ENCODE results near the gene TMEM167B.
"Not testable (repeated sequence)": the region's sequence is repeated elsewhere in the genome, so short reads cannot be mapped to it uniquely, and the experiment has no call there.

TMEM167B gene

DNA sequence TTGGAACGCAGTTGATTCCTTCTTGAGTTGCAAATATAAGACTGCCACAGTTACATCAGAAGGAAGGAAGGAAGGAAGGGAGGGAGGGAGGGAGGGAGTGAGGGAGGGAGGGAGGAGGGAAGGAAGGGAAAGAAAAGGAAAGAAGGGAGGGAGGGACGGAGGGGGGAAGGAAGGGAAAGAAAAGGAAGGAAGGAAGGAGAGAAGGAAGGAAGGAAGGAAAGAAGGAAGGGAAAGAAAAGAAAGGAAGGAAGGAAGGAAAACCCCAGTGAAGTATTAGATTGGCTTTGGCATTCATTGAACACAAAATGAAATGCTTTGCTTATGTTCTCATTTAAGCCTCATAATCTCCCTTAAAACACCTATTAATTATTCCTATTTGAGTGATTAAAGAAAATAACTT is 42.2 kb upstream of the TMEM167B start:
- Histone ChIP-seq H3K36me3 (ENCODE audit: insufficient read depth, insufficient read length, low read length) (no peaks in the 10 kb centered on the region), H3K4me3 (ENCODE audit: insufficient read length, low read depth) (no peak overlapping the region), H3K9me3 (ENCODE audit: insufficient read depth, low read length) (peaks cover 11% of the 10 kb centered on the region), H3K9ac (ENCODE audit: insufficient read length, low read depth) (no peak overlapping the region), H3K4me1 (ENCODE audit: insufficient read depth, insufficient read length) (no peaks in the 10 kb centered on the region), H3K27me3 (ENCODE audit: insufficient read depth, insufficient read length) (no peaks in the 10 kb centered on the region)
- no peak for DNase-seq (ENCODE audit: low read depth, low spot score)
- TF ChIP-seq SUZ12 (IDR thresholded peaks at IDR 0.05; ENCODE audit: extremely low read depth, insufficient read depth, insufficient read length) (no peak), YY1 (IDR thresholded peaks at IDR 0.05; ENCODE audit: insufficient read depth, insufficient read length) (no peak), ZNF274 (IDR thresholded peaks at IDR 0.05; ENCODE audit: low read depth, low read length) (no peak)

DNA sequence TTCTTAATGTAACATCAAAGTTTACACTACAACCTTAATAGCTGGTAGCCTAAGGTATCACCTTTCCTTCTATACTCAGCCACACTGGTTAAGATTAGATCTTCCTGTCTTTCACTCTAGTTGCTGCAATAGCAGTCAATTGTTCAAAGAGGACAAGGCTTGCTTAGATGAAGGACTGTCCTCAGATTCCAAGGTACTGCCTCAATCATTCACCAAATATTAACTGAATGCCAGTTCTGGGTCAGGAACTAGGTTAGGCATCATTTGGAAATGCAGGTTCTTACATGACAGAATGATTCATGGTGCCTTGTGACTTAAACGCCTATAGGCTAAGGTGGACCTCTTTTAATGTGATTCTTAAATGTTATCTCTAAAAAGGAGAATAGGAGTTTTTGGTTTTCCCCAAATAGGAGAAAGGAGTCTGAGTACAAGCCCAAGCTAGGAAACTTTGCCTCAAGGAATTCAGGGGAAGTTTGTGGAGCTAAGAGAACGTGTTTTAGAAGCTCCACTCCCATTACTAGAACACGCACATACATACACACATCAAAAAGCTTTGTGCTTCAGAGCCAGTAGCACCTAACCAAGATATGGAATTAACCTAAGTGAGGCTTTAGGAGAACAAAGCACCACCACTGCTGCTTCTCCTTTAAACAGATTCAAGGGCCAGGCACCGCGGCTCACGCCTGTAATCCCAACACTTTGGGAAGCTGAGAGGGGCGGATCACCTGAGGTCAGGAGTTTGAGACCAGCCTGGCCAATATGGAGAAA is 40.2 kb upstream of the TMEM167B start:
- TF ChIP-seq SUZ12 (IDR thresholded peaks at IDR 0.05; ENCODE audit: extremely low read depth, insufficient read depth, insufficient read length) (no peak), YY1 (IDR thresholded peaks at IDR 0.05; ENCODE audit: insufficient read depth, insufficient read length) (no peak)
- Histone ChIP-seq H3K9me3 (ENCODE audit: insufficient read depth, low read length) (peaks cover 11% of the 10 kb centered on the region), H3K4me1 (ENCODE audit: insufficient read depth, insufficient read length) (no peaks in the 10 kb centered on the region), H3K36me3 (ENCODE audit: insufficient read depth, insufficient read length, low read length) (no peaks in the 10 kb centered on the region), H3K4me3 (ENCODE audit: insufficient read length, low read depth) (no peak overlapping the region), H3K9ac (ENCODE audit: insufficient read length, low read depth) (no peak overlapping the region), H3K27me3 (ENCODE audit: insufficient read depth, insufficient read length) (no peaks in the 10 kb centered on the region)
- DNase-seq (ENCODE audit: low read depth, low spot score) = no peak

DNA sequence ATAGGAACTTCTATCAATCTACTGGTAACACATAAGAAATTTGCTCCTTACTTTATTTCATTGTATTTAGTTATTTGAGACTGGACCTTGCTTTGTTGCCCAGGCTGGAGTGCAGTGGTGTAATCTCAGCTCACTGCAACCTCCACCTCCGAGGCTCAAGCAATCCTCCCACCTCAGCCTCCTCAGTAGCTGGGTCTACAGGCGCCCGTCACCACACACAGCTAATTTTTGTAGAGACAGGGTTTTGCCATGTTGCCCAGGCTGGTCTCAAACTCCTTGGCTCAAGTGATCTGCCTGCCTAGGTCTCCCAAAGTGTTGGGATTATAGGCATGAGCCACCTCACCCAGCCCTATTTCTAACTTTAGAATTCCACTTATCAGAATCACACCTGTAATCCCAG is 38.4 kb upstream of the TMEM167B start:
- not testable (repeated sequence) for H3K9ac ChIP-seq (ENCODE audit: insufficient read length, low read depth); H3K4me1 ChIP-seq (ENCODE audit: insufficient read depth, insufficient read length); H3K27me3 ChIP-seq (ENCODE audit: insufficient read depth, insufficient read length); H3K36me3 ChIP-seq (ENCODE audit: insufficient read depth, insufficient read length, low read length); H3K4me3 ChIP-seq (ENCODE audit: insufficient read length, low read depth); DNase-seq (ENCODE audit: low read depth, low spot score)
- peaks cover 11% of the 10 kb centered on the region for H3K9me3 ChIP-seq (ENCODE audit: insufficient read depth, low read length)

DNA sequence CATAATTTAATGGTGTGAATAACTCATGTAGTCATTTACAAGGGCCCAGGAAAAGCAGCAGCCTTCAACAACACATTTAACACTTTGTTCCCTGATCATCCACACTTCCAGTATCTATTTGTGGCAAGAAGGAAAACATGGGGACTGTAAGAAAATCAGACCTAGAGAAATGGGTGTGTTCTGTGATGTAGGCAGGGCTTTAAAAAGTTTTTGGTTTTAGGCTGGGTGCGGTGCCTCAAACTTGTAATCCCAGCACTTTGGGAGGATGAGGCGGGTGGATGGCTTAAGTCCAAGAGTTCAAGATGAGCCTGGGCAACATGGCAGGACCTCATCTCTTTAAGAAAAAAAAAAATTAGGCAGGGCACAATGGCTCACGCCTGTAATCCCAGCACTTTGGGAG is 34.5 kb upstream of the TMEM167B start:
- TF ChIP-seq SUZ12 (IDR thresholded peaks at IDR 0.05; ENCODE audit: extremely low read depth, insufficient read depth, insufficient read length) = no peak
- TF ChIP-seq ZNF274 (IDR thresholded peaks at IDR 0.05; ENCODE audit: low read depth, low read length) = no peak
- TF ChIP-seq YY1 (IDR thresholded peaks at IDR 0.05; ENCODE audit: insufficient read depth, insufficient read length) = no peak
- Histone ChIP-seq H3K27me3 (ENCODE audit: insufficient read depth, insufficient read length) (no peaks in the 10 kb centered on the region), H3K4me3 (ENCODE audit: insufficient read length, low read depth) (no peak overlapping the region)

DNA sequence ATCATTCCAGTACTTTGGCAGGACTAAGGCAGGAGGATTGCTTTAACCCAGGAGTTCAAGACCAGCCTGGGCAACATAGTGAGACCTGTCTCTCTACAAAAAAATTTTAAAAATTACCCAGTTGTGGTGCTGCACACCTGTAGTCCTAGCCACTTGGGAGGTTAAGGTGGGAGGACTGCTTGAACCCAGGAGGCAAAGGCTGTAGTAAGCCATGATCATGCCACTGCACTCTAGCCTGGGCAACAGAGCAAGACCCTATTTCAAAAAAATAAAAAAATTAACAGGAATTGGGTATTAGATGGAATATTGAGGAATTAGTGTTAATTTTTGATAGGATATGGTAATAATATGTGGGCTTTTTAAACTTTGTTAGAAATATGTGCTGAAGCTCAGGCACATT is 31.5 kb upstream of the TMEM167B start:
- no peak for TF ChIP-seq ZNF274 (IDR thresholded peaks at IDR 0.05; ENCODE audit: low read depth, low read length)
- no peak for TF ChIP-seq YY1 (IDR thresholded peaks at IDR 0.05; ENCODE audit: insufficient read depth, insufficient read length)
- no peak for TF ChIP-seq SUZ12 (IDR thresholded peaks at IDR 0.05; ENCODE audit: extremely low read depth, insufficient read depth, insufficient read length)
- Histone ChIP-seq H3K27me3 (ENCODE audit: insufficient read depth, insufficient read length) (no peaks in the 10 kb centered on the region), H3K9me3 (ENCODE audit: insufficient read depth, low read length) (no peaks in the 10 kb centered on the region), H3K4me3 (ENCODE audit: insufficient read length, low read depth) (no peak overlapping the region), H3K36me3 (ENCODE audit: insufficient read depth, insufficient read length, low read length) (peaks cover 9% of the 10 kb centered on the region), H3K9ac (ENCODE audit: insufficient read length, low read depth) (no peak overlapping the region), H3K4me1 (ENCODE audit: insufficient read depth, insufficient read length) (no peaks in the 10 kb centered on the region)
- DNase-seq (ENCODE audit: low read depth, low spot score) = no peak

More for the DNA sequence above, 34.5 kb upstream of the TMEM167B start:
- Histone ChIP-seq H3K4me1 (ENCODE audit: insufficient read depth, insufficient read length) (no peaks in the 10 kb centered on the region), H3K9me3 (ENCODE audit: insufficient read depth, low read length) (peaks cover 11% of the 10 kb centered on the region), H3K36me3 (ENCODE audit: insufficient read depth, insufficient read length, low read length) (no peaks in the 10 kb centered on the region), H3K9ac (ENCODE audit: insufficient read length, low read depth) (no peak overlapping the region)
- DNase-seq (ENCODE audit: low read depth, low spot score) = no peak

DNA sequence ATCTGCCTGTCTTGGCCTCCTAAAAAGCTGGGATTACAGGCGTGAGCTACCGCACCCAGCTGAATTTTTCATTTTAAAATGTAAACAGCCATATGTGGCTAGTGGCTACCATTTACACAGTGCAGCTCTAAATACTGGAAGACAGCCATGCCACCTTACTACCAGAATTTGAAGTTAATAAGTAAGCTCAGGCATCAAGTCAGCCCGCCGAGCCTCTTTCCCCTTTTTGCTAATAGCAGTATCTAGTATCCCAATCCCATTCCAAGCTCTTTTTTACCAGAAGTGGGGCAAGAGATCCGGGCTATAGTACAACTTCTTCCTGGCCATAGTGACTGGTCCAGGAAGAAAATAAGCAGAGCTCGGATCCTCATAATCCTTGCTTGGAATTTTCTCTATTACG is 29.9 kb upstream of the TMEM167B start:
- Histone ChIP-seq H3K9me3 (ENCODE audit: insufficient read depth, low read length) (no peaks in the 10 kb centered on the region), H3K36me3 (ENCODE audit: insufficient read depth, insufficient read length, low read length) (peaks cover 24% of the 10 kb centered on the region), H3K4me3 (ENCODE audit: insufficient read length, low read depth) (no peak overlapping the region), H3K4me1 (ENCODE audit: insufficient read depth, insufficient read length) (no peaks in the 10 kb centered on the region), H3K27me3 (ENCODE audit: insufficient read depth, insufficient read length) (no peaks in the 10 kb centered on the region), H3K9ac (ENCODE audit: insufficient read length, low read depth) (no peak overlapping the region)
- TF ChIP-seq ZNF274 (IDR thresholded peaks at IDR 0.05; ENCODE audit: low read depth, low read length) = no peak
- no peak for TF ChIP-seq SUZ12 (IDR thresholded peaks at IDR 0.05; ENCODE audit: extremely low read depth, insufficient read depth, insufficient read length)
- no peak for TF ChIP-seq YY1 (IDR thresholded peaks at IDR 0.05; ENCODE audit: insufficient read depth, insufficient read length)
- DNase-seq (ENCODE audit: low read depth, low spot score) = no peak

DNA sequence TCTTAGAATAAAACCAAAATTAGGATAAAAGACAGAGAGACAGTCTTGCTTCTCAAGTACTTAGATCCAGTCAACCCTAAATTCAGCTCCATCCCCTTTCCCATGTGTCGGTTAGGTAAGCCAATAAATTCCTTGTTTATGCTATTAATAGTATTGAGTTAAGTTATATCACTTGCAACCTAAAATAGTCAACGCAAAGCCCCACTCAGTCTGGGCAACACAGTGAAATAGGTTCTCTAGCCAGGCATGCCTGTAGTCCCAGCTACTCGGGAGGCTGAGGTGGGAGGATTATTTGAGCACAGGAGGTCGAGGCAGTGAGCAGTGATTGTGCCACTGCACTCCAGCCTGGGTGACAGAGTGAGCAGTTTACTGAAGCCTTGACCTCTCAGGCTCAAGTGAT is 29.4 kb upstream of the TMEM167B start:
- no peaks in the 10 kb centered on the region for H3K4me1 ChIP-seq (ENCODE audit: insufficient read depth, insufficient read length)
- no peaks in the 10 kb centered on the region for H3K9me3 ChIP-seq (ENCODE audit: insufficient read depth, low read length)
- H3K36me3 ChIP-seq (ENCODE audit: insufficient read depth, insufficient read length, low read length) = peaks cover 24% of the 10 kb centered on the region
- H3K9ac ChIP-seq (ENCODE audit: insufficient read length, low read depth) = no peak overlapping the region
- H3K27me3 ChIP-seq (ENCODE audit: insufficient read depth, insufficient read length) = no peaks in the 10 kb centered on the region
- TF ChIP-seq ZNF274 (IDR thresholded peaks at IDR 0.05; ENCODE audit: low read depth, low read length) (no peak), YY1 (IDR thresholded peaks at IDR 0.05; ENCODE audit: insufficient read depth, insufficient read length) (no peak), SUZ12 (IDR thresholded peaks at IDR 0.05; ENCODE audit: extremely low read depth, insufficient read depth, insufficient read length) (no peak)
- no peak overlapping the region for H3K4me3 ChIP-seq (ENCODE audit: insufficient read length, low read depth)
- no peak for DNase-seq (ENCODE audit: low read depth, low spot score)
